NCI-H446 treated with DMSO at 0.1 percent for 48 hours (cell line): ENCODE results near the gene NT5DC3.

Experiments used
- DNase-seq: peaks from one replicate; lab custom pipeline; 2025; lab: John Stamatoyannopoulos, UW

NT5DC3 gene

GRCh38 chr12:103782399-103782798, 58.6 kb downstream of the NT5DC3 start:
- no peak for DNase-seq

- DNase-seq: no peak
Measured at GRCh38 chr12:103780992-103781391, 60.0 kb downstream of the NT5DC3 start.

GRCh38 chr12:103780093-103780440, 61.0 kb downstream of the NT5DC3 start:
- no peak for DNase-seq

GRCh38 chr12:103779410-103780092, 61.5 kb downstream of the NT5DC3 start:
- DNase-seq: peak; percentile 84

- DNase-seq: no peak
Measured at GRCh38 chr12:103778781-103779180, 62.3 kb downstream of the NT5DC3 start.

- no peak for DNase-seq
Measured at GRCh38 chr12:103774977-103775560, 66.0 kb downstream of the NT5DC3 start.

- DNase-seq: no peak
Measured at GRCh38 chr12:103773109-103773910, 67.7 kb downstream of the NT5DC3 start.

- DNase-seq: no peak
Measured at GRCh38 chr12:103772367-103773108, 68.5 kb downstream of the NT5DC3 start.

- no peak for DNase-seq
Measured at GRCh38 chr12:103771466-103771865, 69.6 kb downstream of the NT5DC3 start.

GRCh38 chr12:103769240-103769945, 71.6 kb downstream of the NT5DC3 start:
- no peak for DNase-seq

GRCh38 chr12:103768467-103769123, 72.4 kb downstream of the NT5DC3 start:
- DNase-seq: no peak

- DNase-seq: no peak
Measured at GRCh38 chr12:103766028-103766427, 75.0 kb downstream of the NT5DC3 start.

GRCh38 chr12:103765322-103765721, 75.7 kb downstream of the NT5DC3 start:
- no peak for DNase-seq

- DNase-seq: no peak
Measured at GRCh38 chr12:103762473-103762872, 78.6 kb downstream of the NT5DC3 start.

- peak; percentile 61 for DNase-seq
Measured at GRCh38 chr12:103758310-103759089, 82.5 kb downstream of the NT5DC3 start.

GRCh38 chr12:103757248-103757647, 83.8 kb downstream of the NT5DC3 start:
- DNase-seq: no peak

GRCh38 chr12:103756443-103756842, 84.6 kb downstream of the NT5DC3 start:
- DNase-seq: no peak

GRCh38 chr12:103755425-103755824, 85.6 kb downstream of the NT5DC3 start:
- DNase-seq: no peak

- DNase-seq: peak; percentile 96
Measured at GRCh38 chr12:103751600-103751999, 89.4 kb downstream of the NT5DC3 start.

- DNase-seq: no peak
Measured at GRCh38 chr12:103751171-103751570, 89.9 kb downstream of the NT5DC3 start.
